GM12878 (cell line): ENCODE results near the gene ARID3B. TPM values are rescaled to one million over a fixed set of nuclear protein-coding genes. Genes with fewer than 3 reads are reported as not detected.

Source experiments
- ATF3 ChIP-seq: IDR thresholded peaks from 2 replicates; pipeline ENCODE4 v1.6.1; 2011; ENCODE audit warnings: low read depth, mild to moderate bottlenecking, low read length, moderate library complexity, borderline replicate concordance; ENCODE audit errors: extremely low read depth
- CTCF ChIP-seq, 3 experiments: IDR thresholded peaks in 2 of 3; conservative IDR thresholded peaks in 1 of 3; 2 replicates each; pipeline ENCODE4 v1.5.1; 2011; ENCODE audit warnings: low read depth in 3 of 3, low read length in 3 of 3, mild to moderate bottlenecking in 3 of 3, control low read depth in 2 of 3, moderate library complexity in 2 of 3, inconsistent platforms in 1 of 3, mixed read lengths in 1 of 3; ENCODE audit not compliant: control insufficient read depth in 2 of 3, insufficient read depth in 1 of 3; ENCODE audit errors: extremely low read depth in 1 of 3
- IKZF2 ChIP-seq, 2 experiments: fragments of 450-650 bp; IDR thresholded peaks; 2 replicates each; pipeline ENCODE4 v1.6.1; 2017; ENCODE audit warnings: mild to moderate bottlenecking in 2 of 2, moderate library complexity in 2 of 2
- NFXL1 ChIP-seq: fragments of 450-650 bp; IDR thresholded peaks from 2 replicates; pipeline ENCODE4 v1.6.1; 2017; ENCODE audit warnings: antibody characterized with exemption, mild to moderate bottlenecking, borderline replicate concordance
- ZNF622 ChIP-seq: fragments of 450-650 bp; IDR thresholded peaks from 2 replicates; pipeline ENCODE4 v1.6.1; 2017; ENCODE audit warnings: mild to moderate bottlenecking, inconsistent platforms
- polyA plus RNA-seq, 11 experiments: library from polyadenylated mRNA; depleted of rRNA in 4 of 11; unstranded in 6 of 11; stranded (reverse) in 5 of 11; fragments of >200 nt; fragmentation: Nextera tagmentation in 4 of 11; fragmentation: Illumina TruSeq in 1 of 11; extraction: Ambion mirVana in 4 of 11; extraction: Trizol in 1 of 11; gene quantifications; 1 replicate in 1 of 11; 2 replicates in 10 of 11; pipeline versions ENCODE4 v1.2.1 to v1.2.3, GENCODE V29; 2011 to 2016; ENCODE audit warnings: inconsistent platforms in 2 of 11, missing spikeins in 2 of 11, low read depth in 1 of 11
- total RNA-seq, 4 experiments: library from RNA; depleted of rRNA in 3 of 4; stranded (reverse); fragments of >200 nt in 3 of 4; fragmentation: Illumina TruSeq in 1 of 4; extraction: Trizol in 1 of 4; gene quantifications; 2 replicates each; pipeline versions ENCODE4 v1.2.1 to v1.2.3, GENCODE V29; 2013 to 2021
- TF ChIP-seq, protein P1 (sequence below): fragments of 450-650 bp; IDR thresholded peaks from 2 replicates; pipeline ENCODE4 v1.6.1; 2017; ENCODE audit warnings: borderline replicate concordance
- TF ChIP-seq, protein P2 (sequence below): IDR thresholded peaks from 2 replicates; pipeline ENCODE4 v1.6.1; 2012; ENCODE audit warnings: improper control_type of control experiment, low read depth, low read length; ENCODE audit not compliant: insufficient replicate concordance
- TF ChIP-seq, protein P3 (sequence below): fragments of 450-650 bp; IDR thresholded peaks from 2 replicates; pipeline ENCODE4 v1.6.1; 2016; ENCODE audit warnings: mild to moderate bottlenecking, moderate library complexity, borderline replicate concordance
- TF ChIP-seq, protein P4 (sequence below): IDR thresholded peaks from 2 replicates; pipeline ENCODE4 v1.6.1; 2012; ENCODE audit warnings: low read depth, low read length, improper control_type of control experiment

ARID3B gene
- total and polyA plus RNA-seq, 10 of the 15 experiments (the other 5 are each of a cell fraction or from before 2014, with no cell fraction given) = 1.1 to 33.4 (median 24.0) TPM

- TF ChIP-seq, protein P1, sequence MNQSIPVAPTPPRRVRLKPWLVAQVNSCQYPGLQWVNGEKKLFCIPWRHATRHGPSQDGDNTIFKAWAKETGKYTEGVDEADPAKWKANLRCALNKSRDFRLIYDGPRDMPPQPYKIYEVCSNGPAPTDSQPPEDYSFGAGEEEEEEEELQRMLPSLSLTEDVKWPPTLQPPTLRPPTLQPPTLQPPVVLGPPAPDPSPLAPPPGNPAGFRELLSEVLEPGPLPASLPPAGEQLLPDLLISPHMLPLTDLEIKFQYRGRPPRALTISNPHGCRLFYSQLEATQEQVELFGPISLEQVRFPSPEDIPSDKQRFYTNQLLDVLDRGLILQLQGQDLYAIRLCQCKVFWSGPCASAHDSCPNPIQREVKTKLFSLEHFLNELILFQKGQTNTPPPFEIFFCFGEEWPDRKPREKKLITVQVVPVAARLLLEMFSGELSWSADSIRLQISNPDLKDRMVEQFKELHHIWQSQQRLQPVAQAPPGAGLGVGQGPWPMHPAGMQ = no peak
- TF ChIP-seq, protein P2, sequence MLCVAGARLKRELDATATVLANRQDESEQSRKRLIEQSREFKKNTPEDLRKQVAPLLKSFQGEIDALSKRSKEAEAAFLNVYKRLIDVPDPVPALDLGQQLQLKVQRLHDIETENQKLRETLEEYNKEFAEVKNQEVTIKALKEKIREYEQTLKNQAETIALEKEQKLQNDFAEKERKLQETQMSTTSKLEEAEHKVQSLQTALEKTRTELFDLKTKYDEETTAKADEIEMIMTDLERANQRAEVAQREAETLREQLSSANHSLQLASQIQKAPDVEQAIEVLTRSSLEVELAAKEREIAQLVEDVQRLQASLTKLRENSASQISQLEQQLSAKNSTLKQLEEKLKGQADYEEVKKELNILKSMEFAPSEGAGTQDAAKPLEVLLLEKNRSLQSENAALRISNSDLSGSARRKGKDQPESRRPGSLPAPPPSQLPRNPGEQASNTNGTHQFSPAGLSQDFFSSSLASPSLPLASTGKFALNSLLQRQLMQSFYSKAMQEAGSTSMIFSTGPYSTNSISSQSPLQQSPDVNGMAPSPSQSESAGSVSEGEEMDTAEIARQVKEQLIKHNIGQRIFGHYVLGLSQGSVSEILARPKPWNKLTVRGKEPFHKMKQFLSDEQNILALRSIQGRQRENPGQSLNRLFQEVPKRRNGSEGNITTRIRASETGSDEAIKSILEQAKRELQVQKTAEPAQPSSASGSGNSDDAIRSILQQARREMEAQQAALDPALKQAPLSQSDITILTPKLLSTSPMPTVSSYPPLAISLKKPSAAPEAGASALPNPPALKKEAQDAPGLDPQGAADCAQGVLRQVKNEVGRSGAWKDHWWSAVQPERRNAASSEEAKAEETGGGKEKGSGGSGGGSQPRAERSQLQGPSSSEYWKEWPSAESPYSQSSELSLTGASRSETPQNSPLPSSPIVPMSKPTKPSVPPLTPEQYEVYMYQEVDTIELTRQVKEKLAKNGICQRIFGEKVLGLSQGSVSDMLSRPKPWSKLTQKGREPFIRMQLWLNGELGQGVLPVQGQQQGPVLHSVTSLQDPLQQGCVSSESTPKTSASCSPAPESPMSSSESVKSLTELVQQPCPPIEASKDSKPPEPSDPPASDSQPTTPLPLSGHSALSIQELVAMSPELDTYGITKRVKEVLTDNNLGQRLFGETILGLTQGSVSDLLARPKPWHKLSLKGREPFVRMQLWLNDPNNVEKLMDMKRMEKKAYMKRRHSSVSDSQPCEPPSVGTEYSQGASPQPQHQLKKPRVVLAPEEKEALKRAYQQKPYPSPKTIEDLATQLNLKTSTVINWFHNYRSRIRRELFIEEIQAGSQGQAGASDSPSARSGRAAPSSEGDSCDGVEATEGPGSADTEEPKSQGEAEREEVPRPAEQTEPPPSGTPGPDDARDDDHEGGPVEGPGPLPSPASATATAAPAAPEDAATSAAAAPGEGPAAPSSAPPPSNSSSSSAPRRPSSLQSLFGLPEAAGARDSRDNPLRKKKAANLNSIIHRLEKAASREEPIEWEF = no peak
- TF ChIP-seq, protein P3, sequence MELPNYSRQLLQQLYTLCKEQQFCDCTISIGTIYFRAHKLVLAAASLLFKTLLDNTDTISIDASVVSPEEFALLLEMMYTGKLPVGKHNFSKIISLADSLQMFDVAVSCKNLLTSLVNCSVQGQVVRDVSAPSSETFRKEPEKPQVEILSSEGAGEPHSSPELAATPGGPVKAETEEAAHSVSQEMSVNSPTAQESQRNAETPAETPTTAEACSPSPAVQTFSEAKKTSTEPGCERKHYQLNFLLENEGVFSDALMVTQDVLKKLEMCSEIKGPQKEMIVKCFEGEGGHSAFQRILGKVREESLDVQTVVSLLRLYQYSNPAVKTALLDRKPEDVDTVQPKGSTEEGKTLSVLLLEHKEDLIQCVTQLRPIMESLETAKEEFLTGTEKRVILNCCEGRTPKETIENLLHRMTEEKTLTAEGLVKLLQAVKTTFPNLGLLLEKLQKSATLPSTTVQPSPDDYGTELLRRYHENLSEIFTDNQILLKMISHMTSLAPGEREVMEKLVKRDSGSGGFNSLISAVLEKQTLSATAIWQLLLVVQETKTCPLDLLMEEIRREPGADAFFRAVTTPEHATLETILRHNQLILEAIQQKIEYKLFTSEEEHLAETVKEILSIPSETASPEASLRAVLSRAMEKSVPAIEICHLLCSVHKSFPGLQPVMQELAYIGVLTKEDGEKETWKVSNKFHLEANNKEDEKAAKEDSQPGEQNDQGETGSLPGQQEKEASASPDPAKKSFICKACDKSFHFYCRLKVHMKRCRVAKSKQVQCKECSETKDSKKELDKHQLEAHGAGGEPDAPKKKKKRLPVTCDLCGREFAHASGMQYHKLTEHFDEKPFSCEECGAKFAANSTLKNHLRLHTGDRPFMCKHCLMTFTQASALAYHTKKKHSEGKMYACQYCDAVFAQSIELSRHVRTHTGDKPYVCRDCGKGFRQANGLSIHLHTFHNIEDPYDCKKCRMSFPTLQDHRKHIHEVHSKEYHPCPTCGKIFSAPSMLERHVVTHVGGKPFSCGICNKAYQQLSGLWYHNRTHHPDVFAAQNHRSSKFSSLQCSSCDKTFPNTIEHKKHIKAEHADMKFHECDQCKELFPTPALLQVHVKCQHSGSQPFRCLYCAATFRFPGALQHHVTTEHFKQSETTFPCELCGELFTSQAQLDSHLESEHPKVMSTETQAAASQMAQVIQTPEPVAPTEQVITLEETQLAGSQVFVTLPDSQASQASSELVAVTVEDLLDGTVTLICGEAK = no peak
- TF ChIP-seq NFXL1 (no peak), IKZF2 (IDR thresholded peaks at IDR 0.05) (peak in 1 of 2 experiments; percentile 12; a peak in 1 of 4 replicates), ZNF622 (no peak), CTCF (IDR thresholded peaks at IDR 0.05 in 2 of 3, conservative IDR thresholded peaks at IDR 0.05 in 1 of 3; ENCODE audit: control insufficient read depth in 2 of 3, extremely low read depth in 1 of 3, insufficient read depth in 1 of 3, low read depth in 3 of 3, low read length in 3 of 3) (peak; percentile 99 to 100 (median 99); a peak in 5 of 6 replicates), ATF3 (peak; percentile 34; the same call in 1 of the 2 replicates)
- TF ChIP-seq, protein P4, sequence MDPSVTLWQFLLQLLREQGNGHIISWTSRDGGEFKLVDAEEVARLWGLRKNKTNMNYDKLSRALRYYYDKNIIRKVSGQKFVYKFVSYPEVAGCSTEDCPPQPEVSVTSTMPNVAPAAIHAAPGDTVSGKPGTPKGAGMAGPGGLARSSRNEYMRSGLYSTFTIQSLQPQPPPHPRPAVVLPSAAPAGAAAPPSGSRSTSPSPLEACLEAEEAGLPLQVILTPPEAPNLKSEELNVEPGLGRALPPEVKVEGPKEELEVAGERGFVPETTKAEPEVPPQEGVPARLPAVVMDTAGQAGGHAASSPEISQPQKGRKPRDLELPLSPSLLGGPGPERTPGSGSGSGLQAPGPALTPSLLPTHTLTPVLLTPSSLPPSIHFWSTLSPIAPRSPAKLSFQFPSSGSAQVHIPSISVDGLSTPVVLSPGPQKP = no peak
Observed at GRCh38 chr15:74620636-74621545, 79.9 kb downstream of the ARID3B start (continued).
